B cell (primary cell): ENCODE results near the gene ZFYVE19. TPM values are rescaled to one million over a fixed set of nuclear protein-coding genes. Genes with fewer than 3 reads are reported as not detected.

Experiments used
- ATAC-seq: fragments of 200-7000 bp; cut with Tn5 transposase; one replicate; pipeline ENCODE4 v1.10.0; 2021; ENCODE audit warnings: low read depth, mild to moderate bottlenecking, moderate number of reproducible peaks, moderate library complexity
- CTCF ChIA-PET: fragments of 350-600 bp; sonication (Branson Sonifier 250); formaldehyde crosslinking; loops from one replicate; lab custom pipeline; 2021; ENCODE audit warnings: antibody characterized with exemption, inconsistent platforms; lab: Charles Lee
- POLR2A ChIA-PET: fragments of 350-600 bp; sonication (Branson Sonifier 250); formaldehyde crosslinking; loops from one replicate; lab custom pipeline; 2021; ENCODE audit warnings: antibody characterized with exemption; lab: Charles Lee
- DNase-seq: peaks from one replicate; pipeline ENCODE4 v3.0.0; 2013
- H2AFZ ChIP-seq: 2 replicates; pipeline ENCODE4 v1.6.1; 2012; ENCODE audit warnings: mild to moderate bottlenecking, low read depth, low read length; ENCODE audit not compliant: insufficient read depth, poor library complexity, severe bottlenecking
- H3K27ac ChIP-seq, 2 donors: 1 replicate in 1 of 2; 2 replicates in 1 of 2; pipeline ENCODE4 v1.5.1; 2012 to 2013; ENCODE audit warnings: low read length in 2 of 2, mild to moderate bottlenecking in 2 of 2, moderate library complexity in 1 of 2
- H3K27me3 ChIP-seq, 4 experiments: fragments of 200-600 bp in 1 of 4; sonication (generic) in 1 of 4; replicated peaks in 1 of 4; 1 replicate in 2 of 4; 2 replicates in 2 of 4; pipeline versions ENCODE4 v1.6.1 to v1.7.0; 2013 to 2016; ENCODE audit warnings: low read length in 3 of 4, mild to moderate bottlenecking in 2 of 4, mixed read lengths in 1 of 4, moderate library complexity in 1 of 4; ENCODE audit not compliant: insufficient read depth in 4 of 4, control insufficient read depth in 3 of 4; ENCODE audit errors: control extremely low read depth in 1 of 4
- H3K36me3 ChIP-seq, 2 experiments: replicated peaks in 1 of 2; 1 replicate in 1 of 2; 2 replicates in 1 of 2; pipeline versions ENCODE4 v1.6.1 to v1.7.1; 2013; ENCODE audit warnings: low read length in 1 of 2; ENCODE audit not compliant: insufficient read depth in 2 of 2, control insufficient read depth in 1 of 2; ENCODE audit errors: control extremely low read depth in 1 of 2, extremely low read depth in 1 of 2
- H3K4me1 ChIP-seq, 2 donors: fragments of 200-600 bp in 1 of 2; sonication (generic) in 1 of 2; 1 replicate in 1 of 2; 2 replicates in 1 of 2; pipeline versions ENCODE4 v1.5.1 to v1.6.1; 2013 to 2017; ENCODE audit warnings: low read length in 2 of 2; ENCODE audit not compliant: control insufficient read depth in 2 of 2, insufficient read depth in 2 of 2
- H3K4me2 ChIP-seq: replicated peaks from 2 replicates; pipeline ENCODE3; 2012; ENCODE audit warnings: mild to moderate bottlenecking, low read depth, low read length; ENCODE audit not compliant: poor library complexity, severe bottlenecking
- H3K4me3 ChIP-seq, 5 experiments: fragments of 200-600 bp in 1 of 5; sonication (generic) in 1 of 5; 1 replicate in 3 of 5; 2 replicates in 2 of 5; pipeline versions ENCODE4 v1.5.1 to v1.7.0; 2011 to 2016; ENCODE audit warnings: low read length in 4 of 5, mild to moderate bottlenecking in 4 of 5, low read depth in 2 of 5, control low read depth in 1 of 5, moderate library complexity in 1 of 5; ENCODE audit not compliant: insufficient read depth in 1 of 5; ENCODE audit errors: control extremely low read depth in 1 of 5, extremely low read depth in 1 of 5
- H3K79me2 ChIP-seq: fragments of 200-600 bp; sonication (generic); one replicate; pipeline ENCODE4 v1.6.0; 2016; ENCODE audit warnings: low read length; ENCODE audit not compliant: control insufficient read depth, insufficient read depth
- H3K9ac ChIP-seq: fragments of 200-600 bp; sonication (generic); 2 replicates; pipeline ENCODE4 v1.6.1; 2017; ENCODE audit warnings: mild to moderate bottlenecking, low read length, moderate library complexity
- H3K9me3 ChIP-seq, 3 donors: one replicate each; pipeline versions ENCODE4 v1.6.1 to v1.7.1; 2013; ENCODE audit warnings: low read length in 2 of 3; ENCODE audit not compliant: control insufficient read depth in 2 of 3, insufficient read depth in 1 of 3; ENCODE audit errors: control extremely low read depth in 1 of 3
- H4K20me1 ChIP-seq: 2 replicates; pipeline ENCODE4 v1.6.0; 2012; ENCODE audit warnings: mild to moderate bottlenecking, low read length; ENCODE audit not compliant: insufficient read depth, control insufficient read depth, poor library complexity, severe bottlenecking
- H3K27ac Mint-ChIP-seq: one replicate; pipeline ENCODE4 v1.8.0; 2021; ENCODE audit warnings: mixed read lengths
- H3K27me3 Mint-ChIP-seq: one replicate; pipeline ENCODE4 v1.8.0; 2021; ENCODE audit warnings: mixed read lengths
- H3K4me1 Mint-ChIP-seq: one replicate; pipeline ENCODE4 v1.8.0; 2021; ENCODE audit warnings: mixed read lengths
- H3K4me3 Mint-ChIP-seq: one replicate; pipeline ENCODE4 v1.8.0; 2021; ENCODE audit warnings: mixed read lengths
- H3K9me3 Mint-ChIP-seq: one replicate; pipeline ENCODE4 v1.8.0; 2022; ENCODE audit warnings: mixed read lengths; ENCODE audit not compliant: insufficient read depth
- EZH2 ChIP-seq: IDR thresholded peaks from 2 replicates; pipeline ENCODE4 v1.6.1; 2012; ENCODE audit warnings: borderline replicate concordance, low read depth, mild to moderate bottlenecking, moderate library complexity, low read length; ENCODE audit not compliant: insufficient read depth, poor library complexity, severe bottlenecking
- WGBS: methylation state at CpG from one replicate; pipeline ENCODE4 v1.1.5; 2013; ENCODE audit warnings: missing lambda C conversion rate; ENCODE audit not compliant: insufficient coverage; 5-methylcytosine and 5-hydroxymethylcytosine counted together
- intact Hi-C: fragments of 100-400 bp; cut with micrococcal nuclease; formaldehyde crosslinking; loops from one replicate; pipeline ENCODE4 v1.10.0; 2022
- polyA plus RNA-seq: library from polyadenylated mRNA; depleted of rRNA; stranded (reverse); fragments of >200 nt; gene quantifications from 2 replicates; pipeline ENCODE4 v1.2.3, GENCODE V29; 2012
- total RNA-seq, 2 donors: library from RNA; stranded (reverse); fragments of 120-200 nt in 1 of 2; gene quantifications; 1 replicate in 1 of 2; 2 replicates in 1 of 2; pipeline versions ENCODE4 v1.2.3 to v1.2.4, GENCODE V29; 2013 to 2022
- TF ChIP-seq, protein P1 (sequence below): fragments of 200-600 bp; IDR thresholded peaks from one replicate; pipeline ENCODE4 v1.8.0; 2022; ENCODE audit warnings: antibody characterized with exemption, mild to moderate bottlenecking

Gene ZFYVE19
- total and polyA plus RNA-seq, 2 donors (not counting 1 experiment from before 2014, with no cell fraction given): 29.4 to 60.5 TPM

GRCh38 chr15:40844696-40845030, 37.8 kb downstream of the ZFYVE19 start:
- H3K9ac ChIP-seq: peak overlapping the region; percentile 68
- H2AFZ ChIP-seq: peak overlapping the region; percentile 84

DNA sequence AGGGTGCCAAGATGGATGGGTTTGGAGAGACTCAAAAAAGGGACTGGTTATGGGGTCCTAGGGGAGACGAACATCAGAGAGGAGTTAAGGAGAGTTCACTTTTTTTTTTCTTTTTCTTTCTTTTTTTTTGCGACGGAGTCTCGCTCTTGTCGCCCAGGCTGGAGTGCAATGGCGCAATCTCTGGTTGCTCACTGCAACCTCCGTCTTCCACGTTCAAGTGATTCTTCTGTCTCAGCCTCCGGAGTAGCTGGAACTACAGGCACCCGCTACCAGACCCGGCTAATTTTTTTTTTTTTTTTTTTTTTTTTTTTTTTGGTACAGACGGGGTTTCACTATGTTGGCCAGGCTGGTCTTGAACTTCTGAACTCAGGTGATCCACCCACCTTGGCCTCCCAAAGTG, 38.1 kb downstream of the ZFYVE19 start:
- Histone ChIP-seq H3K27ac (no peak overlapping the region), H3K36me3 (no peaks in the 10 kb centered on the region), H3K9ac (peak overlapping the region; percentile 68), H3K4me2 (peak overlapping the region; percentile 80), H3K9me3 (no peaks in the 10 kb centered on the region), H3K27me3 (no peaks in the 10 kb centered on the region), H2AFZ (peak overlapping the region; percentile 84), H3K79me2 (no peaks in the 10 kb centered on the region), H3K4me1 (peaks cover 34 to 38% of the 10 kb centered on the region in 2 donors), H4K20me1 (peaks cover 4% of the 10 kb centered on the region), H3K4me3 (peak overlapping the region; percentile 32 to 80 (median 72))
- Mint-ChIP-seq H3K4me1 (peaks cover 37% of the 10 kb centered on the region), H3K4me3 (peak overlapping the region; percentile 94), H3K27me3 (no peaks in the 10 kb centered on the region), H3K27ac (peak overlapping the region; percentile 92), H3K9me3 (no peaks in the 10 kb centered on the region)
- CTCF ChIA-PET: interaction anchor here (2.0 to 2.9 kb wide), 2 partner anchors 14 to 49 kb away, joined by 7 to 32 read pairs; partner anchors contain the start of gene VPS18
- intact Hi-C loops: no loop called here
- DNase-seq (no peak), ATAC-seq (no peak)
- 67% methylated on average over 6 of the region's 12 CpGs for WGBS
- POLR2A ChIA-PET: no interaction called here
- TF ChIP-seq, protein P1, sequence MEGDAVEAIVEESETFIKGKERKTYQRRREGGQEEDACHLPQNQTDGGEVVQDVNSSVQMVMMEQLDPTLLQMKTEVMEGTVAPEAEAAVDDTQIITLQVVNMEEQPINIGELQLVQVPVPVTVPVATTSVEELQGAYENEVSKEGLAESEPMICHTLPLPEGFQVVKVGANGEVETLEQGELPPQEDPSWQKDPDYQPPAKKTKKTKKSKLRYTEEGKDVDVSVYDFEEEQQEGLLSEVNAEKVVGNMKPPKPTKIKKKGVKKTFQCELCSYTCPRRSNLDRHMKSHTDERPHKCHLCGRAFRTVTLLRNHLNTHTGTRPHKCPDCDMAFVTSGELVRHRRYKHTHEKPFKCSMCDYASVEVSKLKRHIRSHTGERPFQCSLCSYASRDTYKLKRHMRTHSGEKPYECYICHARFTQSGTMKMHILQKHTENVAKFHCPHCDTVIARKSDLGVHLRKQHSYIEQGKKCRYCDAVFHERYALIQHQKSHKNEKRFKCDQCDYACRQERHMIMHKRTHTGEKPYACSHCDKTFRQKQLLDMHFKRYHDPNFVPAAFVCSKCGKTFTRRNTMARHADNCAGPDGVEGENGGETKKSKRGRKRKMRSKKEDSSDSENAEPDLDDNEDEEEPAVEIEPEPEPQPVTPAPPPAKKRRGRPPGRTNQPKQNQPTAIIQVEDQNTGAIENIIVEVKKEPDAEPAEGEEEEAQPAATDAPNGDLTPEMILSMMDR: no peak
- no peak for TF ChIP-seq EZH2

More at GRCh38 chr15:40844696-40845030, 37.8 kb downstream of the ZFYVE19 start:
- intact Hi-C loops: loop anchor here (1.0 kb wide), 1 partner anchor 37 kb away; the partner anchor contains the start of genes DNAJC17 and ZFYVE19
- H3K4me2 ChIP-seq: peak overlapping the region; percentile 80
- Mint-ChIP-seq H3K4me3 (peak overlapping the region; percentile 94), H3K4me1 (peaks cover 37% of the 10 kb centered on the region), H3K27ac (peak overlapping the region; percentile 92), H3K9me3 (no peaks in the 10 kb centered on the region), H3K27me3 (no peaks in the 10 kb centered on the region)
- CTCF ChIA-PET: interaction anchor here (1.2 to 2.9 kb wide), 2 partner anchors 14 to 61 kb away, joined by 3 to 32 read pairs; no protein-coding TSS in a partner anchor
- no peak for DNase-seq
- no peaks in the 10 kb centered on the region for H3K79me2 ChIP-seq
- H3K4me1 ChIP-seq: peaks cover 34 to 38% of the 10 kb centered on the region in 2 donors
- peak overlapping the region; percentile 32 to 80 (median 72) for H3K4me3 ChIP-seq
- H3K9me3 ChIP-seq: no peaks in the 10 kb centered on the region
- POLR2A ChIA-PET: interaction anchor here (1.3 kb wide), 2 partner anchors 37 to 50 kb away, joined by 5 read pairs; partner anchors contain the start of genes DNAJC17, VPS18 and ZFYVE19
- no peak overlapping the region for H3K27ac ChIP-seq
- no peak for TF ChIP-seq EZH2
- TF ChIP-seq, protein P1: no peak
- WGBS: under 1% methylated on average over 18 of the region's 28 CpGs
- H3K27me3 ChIP-seq: no peaks in the 10 kb centered on the region
- H3K36me3 ChIP-seq: no peaks in the 10 kb centered on the region
- peaks cover 4% of the 10 kb centered on the region for H4K20me1 ChIP-seq
- peak; percentile 42 for ATAC-seq
